Dermis blood vessel endothelial cell (primary cell): ENCODE results near the gene CLEC18B. TPM values are rescaled to one million over a fixed set of nuclear protein-coding genes. Genes with fewer than 3 reads are reported as not detected.
"Not testable (repeated sequence)": the region's sequence is repeated elsewhere in the genome, so short reads cannot be mapped to it uniquely, and the experiment has no call there.

ENCODE experiments used
- DNase-seq: peaks from one replicate; pipeline ENCODE4 v3.0.0; 2010
- total RNA-seq: library from RNA; depleted of rRNA; stranded (reverse); fragments of >200 nt; gene quantifications from 2 replicates; pipeline ENCODE4 v1.2.3, GENCODE V29; 2014

CLEC18B gene
- total RNA-seq, 1 donor from 2014 or later: not detected

GRCh38 chr16:74406600-74407361, 14.5 kb downstream of the CLEC18B start:
- DNase-seq: not testable (repeated sequence)

- DNase-seq: not testable (repeated sequence)
These were observed 16.9 kb downstream of the CLEC18B start for GRCh38 chr16:74404148-74404933.

GRCh38 chr16:74400238-74400637, 21.0 kb downstream of the CLEC18B start:
- DNase-seq: not testable (repeated sequence)

- not testable (repeated sequence) for DNase-seq
These were observed 22.9 kb downstream of the CLEC18B start for GRCh38 chr16:74398212-74398895.

GRCh38 chr16:74396521-74397017, 24.7 kb downstream of the CLEC18B start:
- DNase-seq: peak; percentile 61

GRCh38 chr16:74394604-74395003, 26.7 kb downstream of the CLEC18B start:
- not testable (repeated sequence) for DNase-seq

- DNase-seq: not testable (repeated sequence)
These were observed 27.1 kb downstream of the CLEC18B start for GRCh38 chr16:74394131-74394530.

GRCh38 chr16:74391454-74392050, 29.7 kb downstream of the CLEC18B start:
- not testable (repeated sequence) for DNase-seq

- not testable (repeated sequence) for DNase-seq
These were observed 38.8 kb downstream of the CLEC18B start for GRCh38 chr16:74382339-74383034.

GRCh38 chr16:74373847-74374184, 47.5 kb downstream of the CLEC18B start:
- not testable (repeated sequence) for DNase-seq

GRCh38 chr16:74372953-74373846, 48.1 kb downstream of the CLEC18B start:
- no peak for DNase-seq

GRCh38 chr16:74372369-74372768, 48.9 kb downstream of the CLEC18B start:
- DNase-seq: no peak

- not testable (repeated sequence) for DNase-seq
These were observed 50.7 kb downstream of the CLEC18B start for GRCh38 chr16:74370338-74371135.

- DNase-seq: peak; percentile 94
These were observed 53.0 kb downstream of the CLEC18B start for GRCh38 chr16:74368002-74368911.

GRCh38 chr16:74367469-74368001, 53.7 kb downstream of the CLEC18B start:
- DNase-seq: peak; percentile 47

GRCh38 chr16:74361646-74362610, 59.4 kb downstream of the CLEC18B start:
- not testable (repeated sequence) for DNase-seq
